NK-92 treated with Interleukin-12 subunit alpha and Interleukin-12 subunit beta, amount 100 ng/mL, for 24 hours (cell line): ENCODE data around the gene RNF103.
A peak's percentile ranks its signal among the peaks of the same experiment; 100 is the strongest.
"Not testable (repeated sequence)": the region's sequence is repeated elsewhere in the genome, so short reads cannot be mapped to it uniquely, and the experiment has no call there.

Experiments
- DNase-seq: peaks from one replicate; lab custom pipeline; 2025; lab: John Stamatoyannopoulos, UW

The RNF103 gene

GRCh38 chr2:86623494-86624266 is at the start of gene RNF103:
Gene RNF103, minus strand, starts transcription at chr2:86623865. Its CDS starts 979 bp downstream, at chr2:86622886.
- DNase-seq: peak; percentile 92

GRCh38 chr2:86673011-86673410 is 49.3 kb upstream of the RNF103 start:
- DNase-seq: no peak

GRCh38 chr2:86672027-86672545 is 48.4 kb upstream of the RNF103 start:
- DNase-seq: no peak

GRCh38 chr2:86671337-86671981 is 47.8 kb upstream of the RNF103 start:
- DNase-seq: no peak

- DNase-seq: not testable (repeated sequence)
Observed at GRCh38 chr2:86669323-86669722, 45.7 kb upstream of the RNF103 start.

DNA sequence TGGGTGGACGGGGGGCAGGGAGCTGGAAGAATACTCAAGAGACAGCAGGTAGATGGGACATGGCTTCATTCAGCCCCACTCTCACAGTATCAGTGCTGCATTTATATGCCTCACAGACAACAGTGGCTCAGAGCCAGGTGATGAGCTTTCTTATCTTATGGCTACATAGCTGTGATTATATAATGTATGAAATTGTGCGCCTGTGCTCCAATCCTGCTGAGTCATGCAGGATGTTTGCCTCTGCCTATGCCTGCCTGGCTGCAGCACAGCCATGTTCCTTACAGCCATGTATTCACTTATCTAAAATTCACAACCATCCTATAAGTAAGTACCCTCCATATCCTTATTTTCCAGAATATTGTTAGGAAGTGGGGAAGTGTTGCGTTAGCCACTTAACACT is 37.7 kb upstream of the RNF103 start:
- DNase-seq: no peak

- no peak for DNase-seq
Observed at GRCh38 chr2:86650188-86650587, 26.5 kb upstream of the RNF103 start.

DNA sequence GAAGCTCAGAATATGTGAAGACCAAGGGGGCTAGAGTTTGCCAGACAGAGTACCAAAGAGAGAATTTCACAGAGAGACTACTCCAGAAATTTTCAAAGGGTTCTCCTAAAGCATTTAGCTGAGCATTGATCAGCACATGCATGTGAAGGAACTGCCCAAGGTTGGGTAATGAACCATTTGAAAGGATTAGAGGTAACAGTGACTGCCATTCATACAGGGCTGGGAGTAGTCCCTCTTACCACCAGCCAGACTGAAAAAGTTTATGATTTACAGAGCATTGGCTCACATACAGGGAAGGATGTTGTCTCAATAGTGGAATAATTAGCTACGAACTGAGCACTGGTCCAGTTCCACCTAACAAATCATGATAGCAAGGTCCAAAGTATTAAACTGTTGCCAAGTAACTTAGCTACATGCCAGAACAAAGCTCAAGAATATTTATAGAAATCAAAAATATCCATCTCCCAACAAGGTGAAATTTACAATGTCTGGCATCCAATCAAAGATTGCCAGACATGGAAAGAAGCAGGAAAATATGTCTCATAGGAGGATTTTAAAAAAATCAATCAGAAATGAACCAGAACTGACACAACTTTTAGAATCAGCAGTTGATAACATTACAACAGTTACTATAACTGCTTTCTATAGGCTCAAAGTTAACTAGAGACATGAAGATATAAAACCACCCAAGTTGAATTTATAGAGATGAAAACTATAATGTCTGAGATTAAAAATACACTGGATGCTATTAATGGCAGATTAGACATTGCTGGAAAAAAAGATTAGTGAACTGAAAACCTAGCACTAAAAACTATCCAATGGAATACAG is 25.7 kb upstream of the RNF103 start:
- DNase-seq: no peak

GRCh38 chr2:86648681-86649080 is 25.0 kb upstream of the RNF103 start:
- DNase-seq: no peak

GRCh38 chr2:86646865-86647264 is 23.2 kb upstream of the RNF103 start:
- DNase-seq: no peak

GRCh38 chr2:86646329-86646728 is 22.7 kb upstream of the RNF103 start:
- no peak for DNase-seq

- no peak for DNase-seq
Observed at GRCh38 chr2:86645752-86646151, 22.1 kb upstream of the RNF103 start.

DNA sequence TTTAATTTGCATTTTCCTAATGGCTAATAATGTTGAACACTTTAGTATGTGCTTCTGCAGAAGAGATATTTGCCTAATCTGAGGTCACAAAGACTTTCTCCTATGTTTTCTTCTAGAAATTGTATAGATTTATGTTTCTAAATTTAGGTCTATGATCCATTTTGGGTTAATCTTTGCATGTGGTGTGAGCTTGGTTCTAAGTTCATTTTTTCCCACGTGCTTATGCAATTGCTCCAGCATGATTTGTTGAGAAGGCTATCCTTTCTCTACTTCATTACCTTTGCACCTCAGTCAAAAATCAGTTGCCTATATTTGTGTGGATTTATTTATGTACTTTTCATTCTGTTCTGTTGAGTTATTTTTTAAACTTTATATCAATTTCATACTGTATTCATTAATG is 15.0 kb upstream of the RNF103 start:
- DNase-seq: no peak

- no peak for DNase-seq
Observed at GRCh38 chr2:86636842-86637241, 13.2 kb upstream of the RNF103 start.

GRCh38 chr2:86634352-86634751 is 10.7 kb upstream of the RNF103 start:
- no peak for DNase-seq

GRCh38 chr2:86633155-86633651 is 9.5 kb upstream of the RNF103 start:
- no peak for DNase-seq

DNA sequence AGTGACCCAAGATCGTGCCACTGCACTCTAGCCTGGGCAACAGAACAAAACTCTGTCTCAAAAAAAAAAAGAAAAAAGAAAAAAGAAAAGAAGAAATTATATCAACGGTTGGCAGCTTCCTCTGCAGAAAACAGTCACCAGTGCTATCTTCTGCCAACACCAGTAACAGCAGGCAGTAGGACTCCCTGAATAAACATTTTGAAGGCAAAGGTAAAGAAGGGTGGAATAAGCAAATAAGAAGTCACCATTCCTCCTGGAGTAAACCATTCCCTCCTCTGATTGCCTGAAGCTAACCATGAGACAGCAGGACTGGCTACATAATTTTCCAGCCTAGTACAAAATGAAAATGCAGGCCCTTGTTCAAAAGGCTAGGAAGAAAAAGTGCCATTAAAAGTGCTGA is 9.0 kb upstream of the RNF103 start:
- DNase-seq: no peak

DNA sequence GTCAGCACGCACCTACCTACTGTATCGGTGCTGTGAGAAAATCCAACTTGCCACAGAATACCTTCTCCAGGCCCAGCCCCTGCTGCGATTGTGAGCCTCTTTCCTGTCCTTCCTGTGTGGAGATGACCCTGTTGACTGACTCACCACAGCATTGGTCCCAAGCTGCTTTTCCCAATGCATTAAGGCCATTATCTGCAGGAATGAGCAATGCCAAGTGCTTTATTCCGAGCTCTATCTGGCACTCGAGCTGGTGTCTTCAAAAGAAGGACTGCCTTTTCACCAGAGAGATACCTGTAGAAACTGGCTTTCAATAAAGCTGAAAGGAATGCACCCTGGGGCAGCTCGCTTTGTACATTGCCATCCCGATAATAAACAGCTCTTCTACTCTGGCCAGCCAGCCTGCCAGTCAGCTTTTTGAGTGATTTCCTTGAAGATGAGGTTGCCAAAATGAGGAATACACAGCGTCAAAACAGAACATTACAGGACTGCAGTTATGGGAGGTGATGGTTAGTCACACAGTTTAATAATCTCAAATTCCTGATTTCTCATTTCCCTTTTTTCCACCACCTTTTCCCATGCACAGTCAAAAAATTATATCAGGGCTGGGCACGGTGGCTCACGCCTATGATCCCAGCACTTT is 8.3 kb upstream of the RNF103 start:
- no peak for DNase-seq

DNA sequence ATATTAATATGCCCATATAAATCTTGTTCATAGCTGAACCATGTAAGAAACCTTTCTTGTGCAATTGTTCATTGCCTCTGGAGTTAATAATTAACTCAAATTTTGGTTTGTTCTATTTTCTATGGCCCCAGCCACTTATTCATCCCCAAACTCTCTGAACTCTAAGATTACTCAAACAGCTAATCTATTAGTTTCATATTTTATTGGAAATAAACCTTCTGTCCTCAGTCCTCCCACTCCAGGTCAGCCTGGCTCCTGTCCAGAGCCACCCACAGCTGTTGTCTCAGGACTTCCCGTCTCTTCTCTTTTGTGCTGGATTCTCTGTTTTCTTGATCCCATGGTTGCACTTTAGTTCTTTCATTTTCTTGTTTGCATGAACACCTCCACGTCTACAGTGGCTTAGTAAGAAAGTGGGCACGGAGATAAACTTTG is 4.4 kb upstream of the RNF103 start:
- DNase-seq: no peak

DNA sequence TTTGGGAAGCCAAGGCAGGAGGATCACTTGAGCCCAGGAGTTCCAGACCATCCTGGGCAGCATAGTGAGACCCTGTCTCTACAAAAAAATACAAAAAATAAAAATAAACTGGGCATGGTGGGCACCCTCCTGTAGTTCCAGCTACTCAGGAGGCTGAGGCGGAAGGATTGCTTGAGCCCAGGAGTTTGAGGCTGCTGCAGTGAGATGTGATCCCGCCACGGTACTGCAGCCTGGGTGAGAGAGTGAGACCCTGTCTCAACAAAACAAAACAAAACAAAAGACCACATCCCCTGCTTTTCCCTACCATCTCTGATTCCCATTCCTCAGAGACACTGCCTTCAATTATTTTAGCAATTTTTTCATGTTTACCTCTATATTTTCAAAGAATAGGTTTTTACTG is 3.9 kb upstream of the RNF103 start:
- DNase-seq: no peak

- no peak for DNase-seq
Observed at GRCh38 chr2:86625096-86625495, 1.4 kb upstream of the RNF103 start.

DNA sequence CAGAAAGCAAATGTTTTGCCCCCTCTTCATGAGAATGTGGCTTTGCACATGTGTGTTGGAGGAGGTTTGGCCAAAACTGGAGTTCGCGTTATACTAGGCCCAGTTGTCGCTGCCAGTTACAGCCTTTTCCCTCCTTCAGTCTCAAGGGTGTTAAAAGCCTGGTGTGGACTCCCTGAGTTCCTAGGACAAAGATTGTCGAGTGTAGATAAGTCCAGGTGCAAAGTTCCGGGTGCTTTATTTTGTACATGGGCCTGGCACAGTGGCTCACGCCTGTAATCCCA is 542 bp upstream of the RNF103 start:
- DNase-seq: no peak
